Measurements from ENCODE around the gene SLC13A3. TPM values are rescaled to one million over a fixed set of nuclear protein-coding genes. Genes with fewer than 3 reads are reported as not detected.

Gene SLC13A3
- total and polyA plus RNA-seq, 4 donors: 1.5 to 10.7 (median 8.3) TPM

DNA sequence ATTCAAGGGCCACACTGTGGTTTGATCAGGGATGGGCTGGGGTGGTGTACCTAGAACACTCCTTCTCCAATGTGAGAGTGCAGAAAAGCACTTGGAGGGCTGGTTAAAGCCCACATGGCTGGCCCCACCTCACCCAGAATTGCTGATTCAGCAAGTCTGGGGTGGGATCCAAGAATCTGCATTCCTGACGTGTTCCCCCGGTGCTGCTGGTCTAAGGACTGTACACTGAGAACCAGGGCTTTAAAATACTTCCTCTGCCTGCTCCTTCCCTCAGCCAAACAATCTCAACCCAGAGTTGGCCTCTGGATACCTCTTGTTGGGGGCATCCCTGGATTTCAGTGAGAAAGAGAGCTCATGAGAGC, 87.4 kb downstream of the SLC13A3 start:
- Histone ChIP-seq H3K9me3 (ENCODE audit: control insufficient read depth in 4 of 4, low read length in 3 of 4) (no peaks in the 10 kb centered on the region), H3K27ac (ENCODE audit: low read depth in 1 of 2, low read length in 2 of 2) (no peak overlapping the region), H3K4me3 (ENCODE audit: low read depth in 1 of 3, low read length in 3 of 3) (no peak overlapping the region), H3K4me1 (ENCODE audit: control insufficient read depth in 4 of 4, insufficient read depth in 4 of 4, low read length in 3 of 4) (peaks cover 3 to 17% (median 10%) of the 10 kb centered on the region in 4 donors), H3K27me3 (ENCODE audit: control insufficient read depth in 4 of 4, insufficient read depth in 4 of 4, low read length in 3 of 4) (no peaks in the 10 kb centered on the region), H3K9ac (ENCODE audit: low read depth in 1 of 2, low read length in 2 of 2) (no peak overlapping the region), H3K36me3 (ENCODE audit: control insufficient read depth in 4 of 4, insufficient read depth in 3 of 4, low read depth in 1 of 4, low read length in 3 of 4) (no peaks in the 10 kb centered on the region)
- WGBS: 79% methylated on average over 2 of the region's 2 CpGs
- TF ChIP-seq, protein P1, sequence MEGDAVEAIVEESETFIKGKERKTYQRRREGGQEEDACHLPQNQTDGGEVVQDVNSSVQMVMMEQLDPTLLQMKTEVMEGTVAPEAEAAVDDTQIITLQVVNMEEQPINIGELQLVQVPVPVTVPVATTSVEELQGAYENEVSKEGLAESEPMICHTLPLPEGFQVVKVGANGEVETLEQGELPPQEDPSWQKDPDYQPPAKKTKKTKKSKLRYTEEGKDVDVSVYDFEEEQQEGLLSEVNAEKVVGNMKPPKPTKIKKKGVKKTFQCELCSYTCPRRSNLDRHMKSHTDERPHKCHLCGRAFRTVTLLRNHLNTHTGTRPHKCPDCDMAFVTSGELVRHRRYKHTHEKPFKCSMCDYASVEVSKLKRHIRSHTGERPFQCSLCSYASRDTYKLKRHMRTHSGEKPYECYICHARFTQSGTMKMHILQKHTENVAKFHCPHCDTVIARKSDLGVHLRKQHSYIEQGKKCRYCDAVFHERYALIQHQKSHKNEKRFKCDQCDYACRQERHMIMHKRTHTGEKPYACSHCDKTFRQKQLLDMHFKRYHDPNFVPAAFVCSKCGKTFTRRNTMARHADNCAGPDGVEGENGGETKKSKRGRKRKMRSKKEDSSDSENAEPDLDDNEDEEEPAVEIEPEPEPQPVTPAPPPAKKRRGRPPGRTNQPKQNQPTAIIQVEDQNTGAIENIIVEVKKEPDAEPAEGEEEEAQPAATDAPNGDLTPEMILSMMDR (IDR thresholded peaks at IDR 0.05; ENCODE audit: low read depth, low read length, missing input control): no peak
- no peak for TF ChIP-seq RAD21 (IDR thresholded peaks at IDR 0.05)
- no peak for TF ChIP-seq EGR1 (IDR thresholded peaks at IDR 0.05; ENCODE audit: low read depth in 2 of 2)
- no peak for TF ChIP-seq NR2F2 (IDR thresholded peaks at IDR 0.05)
- TF ChIP-seq FOXA1 (IDR thresholded peaks at IDR 0.05): no peak
- TF ChIP-seq TAF1 (conservative IDR thresholded peaks at IDR 0.05): no peak
- TF ChIP-seq MAX (IDR thresholded peaks at IDR 0.05): no peak
- no peak for TF ChIP-seq SP1 (IDR thresholded peaks at IDR 0.05)
- TF ChIP-seq GABPA (IDR thresholded peaks at IDR 0.05 in 1 of 2, conservative IDR thresholded peaks at IDR 0.05 in 1 of 2): no peak
- TF ChIP-seq ATF3 (IDR thresholded peaks at IDR 0.05): no peak
- TF ChIP-seq HNF4A (conservative IDR thresholded peaks at IDR 0.05): no peak
- TF ChIP-seq, protein P2, sequence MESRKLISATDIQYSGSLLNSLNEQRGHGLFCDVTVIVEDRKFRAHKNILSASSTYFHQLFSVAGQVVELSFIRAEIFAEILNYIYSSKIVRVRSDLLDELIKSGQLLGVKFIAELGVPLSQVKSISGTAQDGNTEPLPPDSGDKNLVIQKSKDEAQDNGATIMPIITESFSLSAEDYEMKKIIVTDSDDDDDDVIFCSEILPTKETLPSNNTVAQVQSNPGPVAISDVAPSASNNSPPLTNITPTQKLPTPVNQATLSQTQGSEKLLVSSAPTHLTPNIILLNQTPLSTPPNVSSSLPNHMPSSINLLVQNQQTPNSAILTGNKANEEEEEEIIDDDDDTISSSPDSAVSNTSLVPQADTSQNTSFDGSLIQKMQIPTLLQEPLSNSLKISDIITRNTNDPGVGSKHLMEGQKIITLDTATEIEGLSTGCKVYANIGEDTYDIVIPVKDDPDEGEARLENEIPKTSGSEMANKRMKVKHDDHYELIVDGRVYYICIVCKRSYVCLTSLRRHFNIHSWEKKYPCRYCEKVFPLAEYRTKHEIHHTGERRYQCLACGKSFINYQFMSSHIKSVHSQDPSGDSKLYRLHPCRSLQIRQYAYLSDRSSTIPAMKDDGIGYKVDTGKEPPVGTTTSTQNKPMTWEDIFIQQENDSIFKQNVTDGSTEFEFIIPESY (IDR thresholded peaks at IDR 0.05): no peak
- TF ChIP-seq, protein P3, sequence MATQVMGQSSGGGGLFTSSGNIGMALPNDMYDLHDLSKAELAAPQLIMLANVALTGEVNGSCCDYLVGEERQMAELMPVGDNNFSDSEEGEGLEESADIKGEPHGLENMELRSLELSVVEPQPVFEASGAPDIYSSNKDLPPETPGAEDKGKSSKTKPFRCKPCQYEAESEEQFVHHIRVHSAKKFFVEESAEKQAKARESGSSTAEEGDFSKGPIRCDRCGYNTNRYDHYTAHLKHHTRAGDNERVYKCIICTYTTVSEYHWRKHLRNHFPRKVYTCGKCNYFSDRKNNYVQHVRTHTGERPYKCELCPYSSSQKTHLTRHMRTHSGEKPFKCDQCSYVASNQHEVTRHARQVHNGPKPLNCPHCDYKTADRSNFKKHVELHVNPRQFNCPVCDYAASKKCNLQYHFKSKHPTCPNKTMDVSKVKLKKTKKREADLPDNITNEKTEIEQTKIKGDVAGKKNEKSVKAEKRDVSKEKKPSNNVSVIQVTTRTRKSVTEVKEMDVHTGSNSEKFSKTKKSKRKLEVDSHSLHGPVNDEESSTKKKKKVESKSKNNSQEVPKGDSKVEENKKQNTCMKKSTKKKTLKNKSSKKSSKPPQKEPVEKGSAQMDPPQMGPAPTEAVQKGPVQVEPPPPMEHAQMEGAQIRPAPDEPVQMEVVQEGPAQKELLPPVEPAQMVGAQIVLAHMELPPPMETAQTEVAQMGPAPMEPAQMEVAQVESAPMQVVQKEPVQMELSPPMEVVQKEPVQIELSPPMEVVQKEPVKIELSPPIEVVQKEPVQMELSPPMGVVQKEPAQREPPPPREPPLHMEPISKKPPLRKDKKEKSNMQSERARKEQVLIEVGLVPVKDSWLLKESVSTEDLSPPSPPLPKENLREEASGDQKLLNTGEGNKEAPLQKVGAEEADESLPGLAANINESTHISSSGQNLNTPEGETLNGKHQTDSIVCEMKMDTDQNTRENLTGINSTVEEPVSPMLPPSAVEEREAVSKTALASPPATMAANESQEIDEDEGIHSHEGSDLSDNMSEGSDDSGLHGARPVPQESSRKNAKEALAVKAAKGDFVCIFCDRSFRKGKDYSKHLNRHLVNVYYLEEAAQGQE (IDR thresholded peaks at IDR 0.05): no peak
- TF ChIP-seq HNF4G (IDR thresholded peaks at IDR 0.05): no peak
- TF ChIP-seq FOXA2 (IDR thresholded peaks at IDR 0.05): no peak
- TF ChIP-seq JUND (IDR thresholded peaks at IDR 0.05): no peak
- TF ChIP-seq RXRA (IDR thresholded peaks at IDR 0.05): no peak
- TF ChIP-seq YY1 (IDR thresholded peaks at IDR 0.05): no peak
- DNase-seq (ENCODE audit: low spot score): no peak

Measured in liver (tissue), 9 donors.